Esophagus muscularis mucosa (tissue), 3 donors: ENCODE results near the gene AGTPBP1.
"Not testable (repeated sequence)": the region's sequence is repeated elsewhere in the genome, so short reads cannot be mapped to it uniquely, and the experiment has no call there.

Experiments used
- CTCF ChIP-seq, 3 experiments: fragments of 200-600 bp in 2 of 3; fragments of 450-650 bp in 1 of 3; sonication (generic) in 2 of 3; IDR thresholded peaks; one replicate each; pipeline ENCODE4 v1.5.1; 2017 to 2019; ENCODE audit warnings: antibody characterized with exemption in 3 of 3, mild to moderate bottlenecking in 2 of 3, moderate library complexity in 1 of 3
- POLR2A ChIP-seq: fragments of 450-650 bp; IDR thresholded peaks from one replicate; pipeline ENCODE4 v1.6.1; 2017; ENCODE audit warnings: antibody characterized with exemption, moderate library complexity, mild to moderate bottlenecking, low read depth

- not testable (repeated sequence) for TF ChIP-seq CTCF (IDR thresholded peaks at IDR 0.05); POLR2A
These were observed 168.8 kb downstream of the AGTPBP1 start for GRCh38 chr9:85572917-85573316.
